GM18873 (cell line): Measurements from ENCODE around the gene MEOX2.

Experiments
- ATAC-seq: cut with Tn5 transposase; IDR thresholded peaks from one replicate; pipeline ENCODE4 v1.9.1; 2021; ENCODE audit warnings: mild to moderate bottlenecking, moderate library complexity, moderate number of reproducible peaks; ENCODE audit not compliant: unreplicated experiment, low FRiP score

The MEOX2 gene

DNA sequence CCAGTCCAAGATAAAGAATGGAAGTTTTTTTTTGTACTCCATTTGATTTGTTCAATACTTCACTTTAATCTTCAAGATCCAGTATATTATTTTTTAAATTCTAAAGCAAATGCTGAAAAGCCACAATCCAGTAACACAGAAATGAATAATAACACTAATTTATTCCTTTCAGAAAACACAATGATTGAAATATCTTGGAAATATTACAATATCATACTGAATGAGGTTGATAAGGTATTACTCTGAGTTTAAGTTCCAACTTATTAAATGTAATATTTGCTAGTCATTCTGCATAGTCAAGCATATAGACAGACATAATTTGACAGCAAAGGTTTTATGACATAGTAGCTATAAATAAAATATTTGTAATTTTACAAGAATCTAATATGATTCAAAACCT lies 4.4 kb downstream of the MEOX2 start:
- ATAC-seq: no peak

GRCh38 chr7:15681631-15682030 lies 4.9 kb downstream of the MEOX2 start:
- no peak for ATAC-seq

DNA sequence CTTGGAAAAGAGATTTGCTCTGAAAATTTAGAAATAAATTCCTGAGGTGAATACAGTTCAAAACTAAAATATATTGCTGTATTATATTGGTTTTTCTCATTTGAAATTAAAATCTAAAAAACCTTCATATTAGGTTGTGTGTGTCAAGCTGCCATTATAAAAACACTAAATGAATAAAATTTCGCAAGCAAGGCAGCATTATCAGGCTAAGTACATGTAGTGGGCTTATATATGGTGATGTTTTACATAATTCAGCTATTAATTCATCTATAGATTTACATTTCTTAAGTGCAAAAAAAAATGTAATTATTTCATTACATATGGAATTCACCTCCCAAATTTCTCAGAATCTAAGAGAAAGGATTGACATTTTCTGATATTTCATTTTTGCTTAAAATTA lies 5.3 kb downstream of the MEOX2 start:
- ATAC-seq: no peak

DNA sequence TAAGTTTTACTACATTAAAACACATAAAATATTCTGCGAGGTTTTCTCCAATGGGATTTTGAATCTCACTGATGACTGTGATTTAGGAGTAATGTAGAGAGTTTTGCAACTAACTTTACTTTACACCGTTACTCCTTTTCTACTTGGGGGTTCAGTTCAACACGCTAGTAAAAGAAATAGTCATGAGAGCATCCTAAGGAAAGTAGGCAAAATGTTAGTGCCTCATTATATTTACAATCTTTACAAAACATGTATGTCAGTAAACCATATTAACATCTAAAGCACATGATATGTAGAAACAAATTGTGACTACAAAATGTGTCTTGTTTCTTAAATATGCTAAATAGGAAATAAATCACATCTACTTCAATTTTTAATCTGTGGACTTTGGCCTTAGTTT lies 6.0 kb downstream of the MEOX2 start:
- ATAC-seq: no peak

DNA sequence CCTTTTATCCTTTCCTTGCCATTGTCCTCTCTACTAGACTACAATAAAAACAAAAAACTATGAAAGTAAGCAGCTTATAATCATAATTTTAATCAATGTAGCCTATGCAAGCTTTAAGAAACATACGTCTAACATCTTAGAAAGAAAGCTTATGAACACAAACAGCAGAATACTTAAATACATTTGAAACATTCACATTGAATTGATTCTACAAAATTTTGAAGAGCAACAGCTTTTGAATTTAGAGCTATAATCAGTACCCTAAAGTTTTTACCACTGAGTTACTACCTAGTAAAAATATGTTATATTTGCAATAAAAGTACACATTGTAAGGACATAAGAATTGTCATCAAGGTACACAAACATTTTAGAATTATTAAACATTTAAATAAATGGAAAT lies 7.2 kb downstream of the MEOX2 start:
- no peak for ATAC-seq

DNA sequence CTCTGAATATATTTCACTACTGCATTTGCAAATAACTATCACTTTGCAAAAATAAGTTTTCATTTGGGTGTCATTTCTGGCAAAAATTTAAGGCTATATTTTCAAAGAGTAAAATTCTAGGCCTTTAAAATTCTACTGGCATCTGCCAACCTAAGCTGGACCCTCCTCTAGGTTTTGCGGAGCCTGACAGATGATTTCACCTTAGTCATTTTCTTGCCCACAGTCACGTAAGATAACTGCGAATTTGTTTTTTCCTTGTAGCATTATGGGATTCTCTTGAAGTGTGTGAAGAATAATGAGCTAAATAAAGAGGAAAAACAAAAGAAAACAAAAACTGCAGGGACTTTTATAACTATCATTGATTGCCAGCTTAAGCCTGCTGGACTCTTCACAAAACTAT lies 7.8 kb downstream of the MEOX2 start:
- ATAC-seq: no peak

GRCh38 chr7:15675379-15675778 lies 11.1 kb downstream of the MEOX2 start:
- ATAC-seq: no peak

DNA sequence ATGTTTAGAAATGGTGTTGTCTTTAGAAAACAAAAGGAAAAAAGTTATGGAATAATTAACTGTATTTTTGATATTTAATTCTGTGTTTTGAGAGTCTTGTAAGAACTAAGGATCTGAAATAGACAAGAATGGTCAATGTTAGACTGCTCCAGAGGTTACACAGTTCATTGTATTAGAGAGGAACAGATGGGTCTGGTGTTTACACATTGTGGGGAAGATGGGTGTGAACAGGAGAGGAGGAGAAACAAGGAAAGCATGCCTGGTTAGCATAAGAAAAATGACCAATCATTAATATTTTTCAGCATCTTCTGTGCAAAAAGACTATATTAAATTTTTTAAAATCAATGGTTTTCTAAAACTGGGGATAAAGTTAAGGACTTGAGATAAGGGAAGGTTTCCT lies 11.9 kb downstream of the MEOX2 start:
- no peak for ATAC-seq

- no peak for ATAC-seq
Measured at GRCh38 chr7:15669443-15670090, 16.9 kb downstream of the MEOX2 start.

DNA sequence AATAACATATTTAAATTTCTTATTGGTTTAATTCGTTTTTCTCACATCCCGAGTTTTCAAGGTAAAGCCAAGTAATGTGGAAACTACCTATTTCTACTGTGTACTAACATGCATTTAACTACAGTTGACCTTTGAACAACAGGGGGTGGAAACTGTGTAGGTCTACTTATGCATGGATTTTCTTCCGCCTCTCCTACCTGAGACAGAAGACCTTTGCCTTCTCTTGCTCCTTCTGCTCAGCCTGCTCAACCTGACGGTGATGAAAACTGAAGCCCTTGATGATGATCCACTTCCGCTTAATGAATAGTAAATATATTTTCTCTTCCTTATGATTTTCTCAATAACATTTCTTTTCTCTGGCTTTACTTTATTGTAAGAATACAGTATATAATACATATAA lies 18.5 kb downstream of the MEOX2 start:
- no peak for ATAC-seq

GRCh38 chr7:15662451-15662850 lies 24.0 kb downstream of the MEOX2 start:
- ATAC-seq: no peak

DNA sequence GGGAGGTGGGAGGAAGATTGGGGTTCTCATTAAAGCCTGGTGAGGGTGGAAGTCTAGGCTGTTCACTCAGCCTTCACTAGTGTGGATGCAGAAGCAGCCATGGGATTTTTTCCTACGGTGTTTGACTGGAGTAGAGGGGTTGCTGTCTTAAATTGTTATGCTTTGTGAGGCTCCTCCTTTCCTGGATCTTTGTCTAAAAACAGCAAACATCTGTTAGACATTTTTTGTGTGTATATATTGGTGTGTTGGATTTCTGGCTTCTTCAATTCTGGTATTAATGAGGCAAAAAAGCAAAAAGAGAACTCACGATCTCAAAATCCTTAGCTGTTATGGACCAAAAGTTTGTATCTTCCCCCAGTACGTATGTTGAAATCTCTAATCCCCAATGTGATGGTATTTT lies 28.2 kb downstream of the MEOX2 start:
- ATAC-seq: no peak

DNA sequence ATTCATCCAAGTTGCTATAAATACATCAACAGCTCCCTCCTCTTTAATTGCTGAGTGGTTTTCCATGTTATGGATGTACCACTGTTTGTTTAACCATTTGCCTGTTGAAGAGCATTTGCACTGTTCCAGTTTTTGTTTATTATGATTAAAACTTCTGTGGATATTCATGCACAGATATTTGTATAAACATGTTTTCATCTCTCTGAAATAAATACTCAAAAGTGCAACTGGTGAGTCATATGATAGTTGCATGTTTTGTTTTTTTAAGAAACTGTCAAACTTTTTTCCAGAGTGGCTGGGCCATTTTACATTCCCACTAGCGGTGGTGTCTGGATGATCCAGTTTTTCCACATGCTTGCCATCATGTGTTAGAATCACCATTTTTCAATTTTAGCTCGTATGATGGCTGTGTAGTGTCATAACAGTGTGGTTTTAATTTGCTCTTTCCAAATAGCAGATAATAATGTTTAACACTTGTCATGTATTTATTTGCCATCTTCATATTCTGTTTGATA lies 33.6 kb downstream of the MEOX2 start:
- no peak for ATAC-seq

DNA sequence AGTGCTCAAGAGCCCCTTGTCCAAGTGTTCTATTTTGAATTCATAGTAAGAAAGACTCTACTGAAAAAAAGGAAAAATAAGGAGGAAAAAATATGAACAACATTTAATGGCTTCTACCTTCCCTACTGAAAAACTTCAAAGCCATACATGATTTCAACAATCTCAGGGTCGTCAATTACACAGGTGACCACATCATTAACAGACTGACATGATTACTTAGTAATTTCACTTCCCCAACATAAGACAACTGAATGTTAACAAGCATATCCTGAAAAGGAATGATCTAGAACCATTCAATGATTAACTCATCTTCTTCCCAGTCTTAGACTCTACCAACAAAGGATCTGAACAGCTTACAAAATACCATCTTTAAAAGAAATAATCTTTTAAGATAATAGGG lies 34.8 kb downstream of the MEOX2 start:
- ATAC-seq: no peak

- ATAC-seq: no peak
Measured at GRCh38 chr7:15650787-15651186, 35.7 kb downstream of the MEOX2 start.

GRCh38 chr7:15648461-15648961 lies 38.0 kb downstream of the MEOX2 start:
- ATAC-seq: no peak

DNA sequence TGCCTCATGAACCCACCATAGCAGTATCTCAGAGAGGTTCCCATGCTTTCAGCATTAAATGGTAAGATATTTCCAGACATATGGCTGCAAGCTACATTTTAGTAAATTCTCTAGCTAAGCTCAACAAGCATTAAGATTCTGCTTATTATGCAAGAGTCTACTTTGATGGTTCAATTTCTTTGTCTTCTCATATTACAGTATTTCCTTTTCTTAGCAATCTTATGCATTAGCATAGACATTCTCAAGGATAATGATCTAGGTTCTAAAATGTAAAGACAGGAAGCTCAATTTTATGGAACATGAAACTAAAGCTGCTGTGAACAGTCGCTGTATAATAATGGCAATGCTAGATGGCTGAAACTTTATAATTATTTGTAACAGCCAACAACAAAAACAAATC lies 39.2 kb downstream of the MEOX2 start:
- no peak for ATAC-seq

GRCh38 chr7:15643000-15643705 lies 43.3 kb downstream of the MEOX2 start:
- ATAC-seq: no peak

GRCh38 chr7:15628876-15629275 lies 57.6 kb downstream of the MEOX2 start:
- no peak for ATAC-seq

DNA sequence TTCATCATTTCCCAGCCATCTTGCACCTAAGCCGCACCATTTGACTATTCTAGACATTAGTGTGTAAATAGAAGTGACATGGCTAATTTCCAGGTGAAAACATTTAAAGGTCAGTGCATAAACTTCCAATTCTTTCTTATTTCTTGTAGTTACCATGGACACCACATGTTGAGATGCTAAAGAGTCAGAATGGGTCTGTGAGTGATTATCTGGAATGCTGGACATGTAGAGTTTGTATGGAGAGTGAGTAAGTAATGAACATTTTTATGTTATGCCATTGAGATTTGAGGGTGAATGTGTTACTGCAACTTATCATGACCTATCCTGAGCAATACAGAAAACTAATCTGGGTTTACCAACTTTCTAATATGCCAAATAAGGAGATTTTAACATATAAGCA lies 60.4 kb downstream of the MEOX2 start:
- no peak for ATAC-seq

- no peak for ATAC-seq
Measured at GRCh38 chr7:15625466-15625865, 61.0 kb downstream of the MEOX2 start.

GRCh38 chr7:15621468-15621867 lies 65.0 kb downstream of the MEOX2 start:
- ATAC-seq: no peak
